RWPE1 (cell line): ENCODE results near the gene GPR42.

Experiments used
- CTCF ChIA-PET: fragments of 350-600 bp; sonication (Branson Sonifier 250); formaldehyde crosslinking; extraction: SDS; loops from one replicate; lab custom pipeline; 2021; lab: Yijun Ruan, JAX
- POLR2A ChIA-PET: fragments of 400-600 bp; formaldehyde crosslinking; extraction: SDS; loops from one replicate; lab custom pipeline; 2020; ENCODE audit warnings: antibody characterized with exemption; ENCODE audit not compliant: low non-redundant PET; lab: Yijun Ruan, JAX
- DNase-seq: peaks from one replicate; pipeline ENCODE4 v3.0.0; 2012; ENCODE audit warnings: low spot score
- H3K27ac ChIP-seq: fragments of 450-650 bp; 2 replicates; pipeline ENCODE4 v1.5.1; 2017
- TF ChIP-seq, protein P1 (sequence below): fragments of 450-650 bp; conservative IDR thresholded peaks from 2 replicates; pipeline ENCODE4 v1.5.1; 2017; ENCODE audit warnings: low read depth, mild to moderate bottlenecking

GPR42 gene

DNA sequence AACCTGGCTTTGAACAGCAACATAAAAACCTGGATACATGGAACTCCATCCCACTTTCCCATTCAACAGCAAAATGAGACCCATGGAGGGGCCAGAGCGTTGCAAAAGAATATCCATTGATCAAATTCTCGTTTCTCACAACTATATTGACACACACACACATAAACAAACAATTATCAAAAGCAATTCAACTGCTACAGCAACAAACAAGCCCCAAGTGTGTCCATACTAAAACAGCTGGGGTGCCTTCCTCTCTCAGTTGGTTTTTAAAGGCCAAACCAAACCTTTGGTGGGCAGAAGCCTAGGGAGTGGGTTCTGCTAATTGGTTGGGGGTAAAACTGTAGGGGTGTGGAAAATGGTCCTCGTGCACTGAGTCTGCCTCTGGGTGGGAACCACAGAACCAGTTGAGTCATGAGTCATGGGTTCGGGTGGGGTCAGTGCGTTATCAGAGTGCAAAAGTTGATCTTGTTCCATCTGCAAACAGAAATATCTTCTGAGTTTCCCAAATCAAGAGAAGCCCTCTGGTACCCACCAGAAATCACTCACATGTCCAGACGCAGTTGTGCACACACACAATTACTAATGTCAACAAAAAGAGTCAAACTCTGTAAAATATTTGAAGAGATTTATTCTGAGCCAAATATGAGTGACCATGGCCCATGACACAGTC is 18.5 kb downstream of the GPR42 start:
- ChIA-PET POLR2A (no interaction called here), CTCF (no interaction called here)
- TF ChIP-seq, protein P1, sequence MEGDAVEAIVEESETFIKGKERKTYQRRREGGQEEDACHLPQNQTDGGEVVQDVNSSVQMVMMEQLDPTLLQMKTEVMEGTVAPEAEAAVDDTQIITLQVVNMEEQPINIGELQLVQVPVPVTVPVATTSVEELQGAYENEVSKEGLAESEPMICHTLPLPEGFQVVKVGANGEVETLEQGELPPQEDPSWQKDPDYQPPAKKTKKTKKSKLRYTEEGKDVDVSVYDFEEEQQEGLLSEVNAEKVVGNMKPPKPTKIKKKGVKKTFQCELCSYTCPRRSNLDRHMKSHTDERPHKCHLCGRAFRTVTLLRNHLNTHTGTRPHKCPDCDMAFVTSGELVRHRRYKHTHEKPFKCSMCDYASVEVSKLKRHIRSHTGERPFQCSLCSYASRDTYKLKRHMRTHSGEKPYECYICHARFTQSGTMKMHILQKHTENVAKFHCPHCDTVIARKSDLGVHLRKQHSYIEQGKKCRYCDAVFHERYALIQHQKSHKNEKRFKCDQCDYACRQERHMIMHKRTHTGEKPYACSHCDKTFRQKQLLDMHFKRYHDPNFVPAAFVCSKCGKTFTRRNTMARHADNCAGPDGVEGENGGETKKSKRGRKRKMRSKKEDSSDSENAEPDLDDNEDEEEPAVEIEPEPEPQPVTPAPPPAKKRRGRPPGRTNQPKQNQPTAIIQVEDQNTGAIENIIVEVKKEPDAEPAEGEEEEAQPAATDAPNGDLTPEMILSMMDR = no peak
- H3K27ac ChIP-seq = no peak overlapping the region
- DNase-seq = no peak

DNA sequence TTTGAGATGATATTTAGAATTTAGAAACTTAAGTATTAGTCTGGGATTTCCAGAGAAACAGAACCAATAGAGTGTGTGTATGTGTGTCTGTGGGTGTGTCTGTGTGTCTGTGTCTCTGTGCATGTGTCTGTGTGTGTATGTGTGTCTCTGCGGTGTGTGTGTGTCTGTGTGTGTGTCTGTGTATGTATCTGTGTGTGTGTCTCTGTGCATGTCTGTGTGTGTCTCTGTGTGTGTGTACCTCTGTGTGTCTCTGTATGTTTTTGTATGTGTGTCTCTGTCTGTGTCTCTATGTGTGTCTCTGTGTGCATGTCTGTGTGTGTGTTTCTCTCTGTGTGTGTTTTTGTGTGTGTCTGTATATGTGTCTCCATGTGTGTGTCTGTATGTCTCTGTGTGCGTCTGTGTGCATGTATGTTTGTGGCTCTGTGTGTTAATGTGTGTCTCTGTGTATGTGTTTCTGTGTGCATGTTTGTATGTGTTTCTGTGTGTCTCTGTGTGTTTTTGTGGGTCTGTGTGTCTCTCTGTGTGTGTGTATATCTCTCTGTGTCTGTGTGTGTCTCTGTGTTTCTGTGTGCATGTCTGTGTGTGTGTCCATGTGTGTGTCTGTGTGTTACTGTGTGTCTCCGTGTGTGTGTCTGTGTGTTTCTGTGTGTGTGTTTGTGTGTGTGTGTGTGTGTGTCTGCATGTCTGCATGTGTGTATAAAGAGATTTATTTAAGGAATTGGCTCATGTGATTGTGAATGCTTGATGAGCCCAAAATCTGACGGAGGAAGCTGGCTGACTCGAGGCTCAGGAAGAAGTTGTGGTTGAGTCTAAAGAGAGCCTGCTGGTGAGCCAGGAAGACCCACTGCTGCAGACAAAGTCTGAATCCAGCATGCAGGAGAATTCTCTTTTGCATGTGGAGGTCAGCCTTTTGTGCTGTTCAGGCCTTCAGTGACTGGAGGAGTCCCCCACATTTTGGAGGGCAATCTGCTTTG is 22.2 kb downstream of the GPR42 start:
- POLR2A ChIA-PET = no interaction called here
- no peak for DNase-seq
- CTCF ChIA-PET = no interaction called here
- H3K27ac ChIP-seq = no peak overlapping the region
- TF ChIP-seq, protein P1 = no peak

DNA sequence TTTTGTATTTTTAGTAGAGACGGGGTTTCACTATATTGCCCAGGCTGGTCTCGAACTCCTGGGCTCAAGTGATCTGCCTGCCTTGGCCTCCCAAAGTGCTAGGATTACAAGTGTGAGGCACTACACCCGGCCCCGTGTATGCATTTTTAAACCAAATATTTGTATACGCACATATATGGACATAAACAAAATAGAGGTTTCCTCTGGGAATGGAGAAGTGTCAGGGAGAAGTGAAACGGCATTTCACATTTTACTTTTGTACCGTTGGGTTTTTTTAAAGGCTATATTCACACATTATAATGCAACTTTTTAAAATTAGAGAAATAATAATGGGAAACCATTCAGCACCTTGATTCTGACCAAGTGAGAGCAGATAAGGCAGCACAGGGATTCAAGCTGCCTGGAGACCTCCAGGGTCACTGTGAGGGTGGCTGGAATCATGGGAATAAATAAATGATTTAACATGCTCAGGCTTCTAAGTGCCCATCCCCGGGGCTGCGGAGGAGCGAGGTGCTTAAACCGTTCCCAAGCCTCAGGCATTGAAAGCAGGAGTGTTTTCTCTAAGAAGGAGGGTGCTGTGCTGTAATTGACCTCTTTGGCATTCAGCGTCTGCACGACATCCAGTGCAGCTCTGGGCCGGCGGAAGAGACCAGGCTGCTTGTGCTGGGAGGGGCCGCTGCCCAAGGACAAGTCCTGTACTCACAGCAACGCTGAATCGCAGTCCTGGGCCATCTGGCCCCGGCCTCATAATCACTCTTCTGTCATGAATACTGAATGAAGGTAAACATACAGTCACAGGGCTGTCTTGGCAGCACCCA is 24.7 kb downstream of the GPR42 start:
- TF ChIP-seq, protein P1 = no peak
- CTCF ChIA-PET = interaction anchor here (0.6 kb wide), 1 partner anchor 329 kb away, joined by 3 read pairs; no protein-coding TSS in a partner anchor
- POLR2A ChIA-PET = no interaction called here
- no peak for DNase-seq
- H3K27ac ChIP-seq = no peak overlapping the region

DNA sequence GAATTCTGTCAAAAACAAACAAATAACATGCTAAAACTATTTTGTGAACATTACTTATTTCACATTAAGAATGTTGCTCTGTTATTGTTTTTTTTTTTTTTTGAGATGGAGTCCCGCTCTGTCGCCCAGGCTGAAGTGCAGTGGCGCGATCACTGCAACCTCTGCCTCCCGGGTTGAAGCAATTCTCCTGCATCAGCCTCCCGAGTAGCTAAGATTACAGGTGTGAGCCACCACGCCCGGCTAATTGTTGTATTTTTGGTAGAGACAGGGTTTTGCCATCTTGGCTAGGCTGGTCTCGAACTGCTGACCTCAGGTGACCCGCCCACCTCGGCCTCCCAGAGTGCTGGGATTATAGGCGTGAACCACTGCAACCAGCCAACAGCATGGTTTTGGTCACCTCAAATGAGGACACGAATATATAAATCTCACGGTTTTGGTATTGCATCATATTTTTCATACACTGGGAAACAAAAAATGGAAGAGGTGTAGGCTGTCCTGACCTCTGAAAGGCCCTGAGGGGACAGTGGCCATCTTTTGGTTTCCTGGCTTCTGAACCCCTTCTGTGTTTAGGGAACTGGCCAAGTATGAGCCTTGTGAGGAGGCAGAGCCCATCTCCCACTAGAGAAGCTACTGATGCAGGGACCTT is 25.5 kb downstream of the GPR42 start:
- TF ChIP-seq, protein P1 = no peak
- H3K27ac ChIP-seq = no peak overlapping the region
- DNase-seq = no peak
- ChIA-PET CTCF (no interaction called here), POLR2A (no interaction called here)

DNA sequence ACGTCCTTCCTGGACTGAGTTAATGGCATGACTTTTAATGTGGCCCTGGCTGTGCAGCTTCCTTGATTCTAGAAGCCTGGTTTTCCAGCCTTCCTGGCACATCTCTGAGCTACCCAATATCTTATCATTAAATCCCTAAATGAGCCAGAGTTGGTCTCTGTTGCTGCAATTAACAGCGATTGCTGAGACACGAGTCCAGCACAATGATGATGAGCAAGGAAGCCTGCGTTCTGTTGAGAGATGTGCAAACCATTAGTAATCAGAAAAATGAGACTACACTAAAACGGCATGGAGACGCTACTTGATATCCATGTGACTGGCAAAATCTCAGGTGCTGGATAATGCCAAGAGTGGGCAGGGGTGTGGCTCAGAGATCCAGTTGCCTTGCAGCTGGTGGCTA is 26.2 kb downstream of the GPR42 start:
- DNase-seq = no peak
- POLR2A ChIA-PET = no interaction called here
- CTCF ChIA-PET = no interaction called here
- H3K27ac ChIP-seq = no peak overlapping the region
- TF ChIP-seq, protein P1 = no peak
